Activated naive CD4-positive, alpha-beta T cell treated with anti-CD3 and anti-CD28 coated beads, Interleukin-2, amount 50 U/mL, for 16 hours (primary cell): ENCODE measurements around the gene NR5A2.

ENCODE experiments used
- DNase-seq: peaks from one replicate; pipeline ENCODE4 v3.0.0-alpha.2; 2020

Gene NR5A2

DNA sequence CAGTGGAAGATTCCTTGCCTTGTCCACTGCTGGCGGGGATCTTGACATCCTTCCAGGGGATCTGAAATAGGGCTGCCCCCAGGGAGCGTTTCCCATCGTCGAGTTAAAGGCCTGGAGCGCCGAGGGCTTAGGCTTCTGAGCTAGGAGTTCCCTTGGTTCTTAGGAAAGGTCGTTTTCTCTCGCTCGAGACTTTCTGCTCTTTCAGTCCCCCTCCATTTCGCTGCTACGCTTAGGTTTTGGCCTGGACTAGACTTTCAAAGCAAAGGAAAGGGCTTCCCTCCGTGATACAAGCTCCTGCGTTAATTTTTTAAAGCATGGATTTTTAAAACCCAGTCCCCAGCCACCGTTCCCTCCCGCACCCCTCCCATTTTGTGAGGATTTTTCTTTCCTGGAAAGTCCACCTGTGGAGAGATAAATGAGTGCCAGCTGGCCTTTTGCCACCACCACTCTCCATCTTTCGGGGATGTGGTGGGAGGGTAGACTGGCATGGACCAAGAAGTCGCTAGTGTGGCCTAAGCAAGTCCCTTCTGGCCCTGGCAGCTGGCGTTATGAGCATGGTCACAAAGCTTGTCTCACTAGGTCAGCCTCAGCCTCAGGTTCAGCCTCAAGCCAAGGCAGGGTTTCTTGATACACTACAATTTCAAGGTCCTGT is 9.2 kb downstream of the NR5A2 start:
- no peak for DNase-seq

DNA sequence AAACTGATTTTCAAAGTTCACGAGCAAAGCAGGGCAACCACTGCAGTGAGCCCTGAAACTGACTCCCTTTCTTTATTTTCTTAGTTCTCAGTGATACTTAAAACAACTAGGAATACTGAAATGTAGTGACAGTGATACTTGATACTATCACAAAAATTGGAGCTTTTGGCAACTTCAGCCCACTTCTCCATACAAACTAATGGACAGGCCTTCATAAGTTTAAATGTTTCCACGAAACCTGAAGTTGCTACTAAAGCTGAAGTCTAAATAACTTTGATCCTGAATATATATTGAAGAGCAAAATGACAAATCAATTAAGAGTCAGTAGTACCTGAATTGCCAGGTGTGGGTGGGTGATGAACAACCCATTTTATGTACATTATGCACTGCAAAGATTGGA is 10.0 kb downstream of the NR5A2 start:
- no peak for DNase-seq

DNA sequence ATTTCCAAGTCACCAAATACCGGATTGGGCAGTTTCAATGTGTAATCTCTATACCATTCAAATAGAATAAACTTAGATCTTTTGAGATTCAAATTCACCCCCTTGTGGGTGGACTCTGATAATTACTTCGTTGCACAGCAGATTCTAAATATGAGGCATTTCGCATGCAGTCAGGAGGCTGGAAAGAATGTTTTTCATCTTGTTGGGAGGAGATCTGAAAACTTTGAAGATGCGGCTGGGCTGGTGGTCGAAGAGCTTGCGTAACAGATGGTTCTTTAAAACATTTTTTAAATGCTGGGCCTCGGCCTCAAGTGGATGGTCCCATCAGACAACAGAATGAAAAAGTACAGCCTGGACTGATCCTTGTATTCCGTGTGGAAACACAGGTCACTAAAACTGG is 10.4 kb downstream of the NR5A2 start:
- no peak for DNase-seq

DNA sequence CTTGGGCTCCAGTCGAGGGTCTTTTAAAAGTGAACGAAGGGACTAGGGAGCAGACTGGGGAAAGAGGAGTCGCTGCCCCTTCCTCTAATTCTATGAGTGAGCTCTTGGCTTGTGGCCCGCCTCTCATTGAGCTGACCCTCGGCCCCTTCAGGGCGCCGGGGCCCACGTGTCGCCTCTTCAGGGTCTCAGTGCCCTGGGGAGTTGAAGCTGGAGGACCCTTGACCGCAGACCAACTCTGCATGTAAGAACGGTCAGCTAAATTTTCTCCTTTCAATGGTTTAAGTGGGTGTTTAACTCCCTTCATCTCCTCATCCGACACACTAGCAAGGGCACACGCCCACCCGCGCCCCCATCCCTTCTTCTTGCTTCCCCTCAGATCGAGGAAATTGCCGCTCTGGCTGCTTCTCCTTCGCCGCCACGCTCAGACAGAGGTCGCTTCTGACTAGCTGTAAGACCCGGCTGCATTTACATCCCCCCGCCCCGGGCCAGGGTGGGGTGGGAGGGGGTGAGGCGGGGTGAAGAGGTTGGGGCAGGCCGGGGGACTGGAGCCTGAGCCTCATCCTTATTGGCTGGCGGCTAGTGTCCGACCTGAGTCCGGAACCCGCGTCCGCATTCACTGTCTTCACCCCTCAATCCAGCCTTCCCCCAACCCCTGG is 10.9 kb downstream of the NR5A2 start:
- no peak for DNase-seq

DNA sequence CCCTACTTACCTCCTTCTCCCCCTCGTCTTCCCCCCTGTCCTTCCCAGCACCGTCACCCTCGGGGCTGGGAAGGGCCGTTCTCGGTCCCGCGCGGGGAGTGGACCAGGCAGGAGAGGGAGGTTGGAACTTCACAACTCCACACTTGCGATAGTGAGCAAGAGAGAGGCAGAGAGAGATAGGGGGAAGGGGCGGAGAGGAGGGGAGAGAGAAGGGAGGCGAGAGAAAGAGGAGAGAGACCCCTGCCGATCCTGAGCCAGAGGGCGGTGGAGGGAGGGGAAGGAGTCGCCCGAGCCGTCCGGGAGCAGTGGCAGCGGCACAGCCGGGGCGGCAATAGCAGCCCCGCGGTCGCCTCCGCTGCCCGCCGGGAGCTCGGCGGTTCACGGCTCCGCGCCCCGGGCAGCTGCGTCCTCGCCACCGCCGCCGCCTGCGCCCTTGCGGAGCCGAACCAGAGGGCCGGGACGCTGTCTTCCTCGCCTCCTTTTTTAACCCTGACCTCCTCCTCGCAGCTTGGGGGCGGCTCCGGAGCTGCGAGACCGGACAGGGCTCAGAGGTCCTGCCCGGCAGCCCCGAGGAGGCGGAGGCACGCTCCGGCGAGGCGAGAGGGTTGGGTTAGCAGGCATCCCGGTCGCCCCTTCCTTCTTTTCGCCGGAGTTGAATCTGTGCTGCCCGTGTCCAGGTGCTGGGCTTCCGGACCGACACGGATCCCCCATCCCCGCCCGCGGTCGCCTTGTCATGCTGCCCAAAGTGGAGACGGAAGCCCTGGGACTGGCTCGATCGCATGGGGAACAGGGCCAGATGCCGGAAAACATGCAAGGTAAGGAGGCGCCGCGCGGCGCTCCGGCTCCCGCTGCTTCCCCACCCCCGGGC is 11.7 kb downstream of the NR5A2 start:
- DNase-seq, result no peak

DNA sequence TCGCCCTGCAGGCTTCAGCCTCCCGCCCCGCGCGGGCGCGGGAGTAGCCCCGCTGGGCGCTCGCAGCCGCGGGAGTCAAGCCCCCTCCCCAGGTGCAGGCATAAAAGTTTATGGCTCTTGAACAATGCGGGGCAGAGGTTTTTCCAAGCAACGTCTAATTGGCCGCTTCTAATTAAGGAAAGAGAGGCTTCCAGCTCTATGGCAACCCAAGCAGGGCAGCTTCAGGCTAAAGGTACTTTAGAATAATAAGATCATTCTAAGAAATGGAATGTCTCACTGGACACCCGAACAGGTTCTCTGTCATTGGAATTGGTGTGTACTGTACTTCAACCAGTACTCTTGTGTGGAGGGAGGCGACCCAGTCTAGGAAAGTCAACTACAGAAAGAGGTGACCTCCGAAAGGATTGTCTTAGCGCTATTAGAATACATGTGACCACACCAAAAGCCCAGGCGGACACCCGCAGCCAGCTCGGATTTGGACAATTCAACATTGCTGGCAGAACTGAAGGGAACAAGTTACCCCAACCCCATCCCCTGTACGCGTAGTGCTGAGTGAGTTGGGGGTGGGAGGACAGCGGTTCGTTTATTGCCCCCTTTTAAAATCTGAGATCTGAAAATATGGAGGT is 12.5 kb downstream of the NR5A2 start:
- DNase-seq, result no peak

DNA sequence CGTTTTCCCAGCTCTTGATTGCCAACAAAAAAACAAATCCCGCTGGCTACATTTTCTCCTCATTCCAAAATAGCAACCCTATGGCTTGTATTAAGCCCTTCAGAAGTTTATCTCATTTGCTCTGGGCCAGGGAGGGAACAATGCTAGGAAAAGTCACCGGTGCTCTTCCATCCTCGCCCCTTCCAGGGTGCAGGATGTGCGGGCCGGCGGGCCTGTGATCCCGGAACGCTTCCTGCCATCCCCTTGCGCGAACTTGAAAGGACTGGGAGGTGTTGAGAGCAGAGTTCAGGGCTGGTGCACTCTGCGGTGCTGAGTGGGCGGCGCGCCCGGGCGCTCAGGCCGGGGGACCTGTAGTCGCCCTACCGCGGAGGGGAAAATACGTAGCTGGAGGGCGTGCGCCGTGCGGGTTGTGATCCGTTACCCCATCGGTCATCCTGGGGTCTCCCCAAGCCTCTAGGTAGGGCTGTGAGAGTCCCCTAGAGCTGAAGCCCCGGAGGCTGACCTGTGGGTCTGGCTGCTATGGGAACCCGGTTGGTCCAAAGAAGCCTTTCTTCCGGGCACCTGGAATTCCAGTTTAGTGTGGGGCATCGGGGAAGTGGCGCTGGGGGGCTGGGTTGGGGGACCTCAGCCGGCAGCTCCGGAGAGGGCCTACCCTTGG is 13.1 kb downstream of the NR5A2 start:
- DNase-seq, result no peak

DNA sequence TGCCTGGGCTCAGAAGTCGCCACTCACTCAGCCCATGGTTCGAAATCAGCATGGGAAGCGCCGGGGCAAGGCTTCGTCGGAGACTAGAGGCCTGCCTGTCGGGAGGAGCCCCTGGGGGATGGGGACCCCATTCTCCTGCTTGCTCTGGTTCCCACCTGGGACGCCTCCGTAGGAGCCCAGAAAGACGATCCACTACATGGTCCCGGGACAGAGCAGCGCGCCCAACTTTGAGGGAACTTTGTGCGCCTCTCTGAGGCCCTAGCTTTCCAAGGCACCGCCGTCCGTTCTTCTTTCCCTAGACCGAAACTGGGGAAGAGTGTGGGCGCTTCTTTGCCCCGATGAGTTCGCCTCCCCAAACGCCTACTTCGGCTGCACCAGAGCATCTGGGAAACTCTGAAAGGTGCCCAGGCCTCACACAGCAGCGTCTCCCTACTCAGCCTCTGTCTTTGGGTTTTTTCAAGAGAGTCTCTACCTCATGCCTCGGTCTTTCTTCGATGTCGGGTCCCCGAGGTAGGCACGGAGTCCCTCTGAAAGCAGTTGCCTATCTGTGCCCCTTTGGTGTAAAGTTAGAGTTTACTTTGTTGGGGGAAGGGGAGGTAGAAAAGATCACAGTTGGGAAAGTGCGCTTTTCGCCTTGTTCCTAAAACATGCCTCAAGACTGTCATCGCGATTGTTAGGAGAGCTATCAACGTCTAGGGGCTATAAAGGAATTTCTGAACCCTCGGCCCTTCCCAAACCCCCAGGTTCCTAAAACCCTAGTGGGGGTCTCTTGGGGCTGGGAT is 14.0 kb downstream of the NR5A2 start:
- no peak for DNase-seq

DNA sequence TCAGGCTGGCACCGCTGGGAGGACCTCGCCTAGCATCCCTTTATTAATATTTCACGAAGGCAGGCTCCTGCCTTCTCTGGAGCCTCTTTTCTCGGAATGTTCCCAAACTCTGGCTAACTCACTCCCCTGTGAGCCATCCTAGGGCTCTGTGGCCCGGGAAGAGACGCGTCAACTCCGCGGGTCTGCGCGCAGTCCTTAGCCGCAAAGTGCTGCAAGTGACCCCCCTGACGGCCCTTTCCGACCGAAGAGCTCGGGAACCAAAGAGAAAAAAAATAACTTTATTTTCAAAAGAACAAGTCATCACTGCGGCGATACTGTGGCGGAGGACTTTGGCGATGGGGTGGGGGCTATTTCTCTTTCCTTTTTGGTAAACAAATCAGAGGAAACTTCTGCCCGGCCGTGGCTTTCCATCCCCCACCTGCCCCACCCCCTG is 14.6 kb downstream of the NR5A2 start:
- DNase-seq, result no peak

DNA sequence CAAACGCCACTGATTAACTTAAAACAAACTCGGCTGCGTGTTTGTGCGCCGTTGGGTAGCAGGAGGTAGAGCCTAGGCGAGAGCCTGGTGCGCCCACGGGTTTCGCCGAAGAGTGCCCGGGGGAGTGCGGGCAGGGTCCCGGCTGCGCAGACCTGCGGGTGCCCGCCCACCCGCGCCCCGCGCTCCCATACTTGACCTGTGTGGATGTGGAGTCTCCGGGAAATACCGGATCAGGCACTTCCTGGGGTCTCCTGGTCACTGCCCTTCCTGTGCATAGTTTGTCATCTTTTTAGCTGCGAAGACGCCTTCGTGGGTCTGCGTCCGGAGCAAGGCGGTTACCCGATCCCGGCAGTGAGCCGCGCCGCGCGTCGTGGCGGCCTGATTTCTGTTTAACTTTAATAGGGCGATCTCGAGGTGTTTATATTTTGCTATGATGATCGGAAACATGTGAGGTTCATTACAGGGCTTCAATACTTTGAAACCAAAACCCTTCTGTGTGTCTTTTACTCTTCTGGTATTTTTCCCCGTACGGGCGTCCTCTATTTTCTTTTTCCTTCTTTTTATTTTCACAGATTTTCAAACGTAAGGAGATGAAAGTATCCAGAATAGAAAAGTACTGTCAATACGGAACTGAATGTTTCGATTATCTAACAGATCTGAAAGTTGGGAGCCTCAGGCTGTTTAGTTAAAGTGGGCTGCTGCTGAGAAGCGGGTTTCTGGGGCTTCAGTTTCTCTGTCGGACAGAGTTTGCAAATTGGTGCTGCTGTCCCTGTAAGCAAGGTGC is 15.2 kb downstream of the NR5A2 start:
- DNase-seq, result no peak

DNA sequence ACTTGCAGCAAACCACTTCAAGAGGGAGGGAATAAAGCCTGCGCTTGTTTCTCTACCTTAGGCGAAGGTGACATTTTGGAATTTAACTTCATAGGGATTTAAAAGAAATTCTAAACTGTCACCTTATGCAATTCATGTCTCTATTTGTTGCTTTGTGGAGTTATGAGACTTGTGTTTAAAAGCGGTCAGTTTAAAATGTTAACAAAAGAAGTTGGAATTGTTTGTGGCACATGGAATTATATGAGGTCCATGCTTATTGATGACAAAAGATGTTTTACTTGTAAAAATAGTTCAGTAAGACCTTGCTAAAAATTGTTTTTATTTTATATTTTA is 15.8 kb downstream of the NR5A2 start:
- no peak for DNase-seq

DNA sequence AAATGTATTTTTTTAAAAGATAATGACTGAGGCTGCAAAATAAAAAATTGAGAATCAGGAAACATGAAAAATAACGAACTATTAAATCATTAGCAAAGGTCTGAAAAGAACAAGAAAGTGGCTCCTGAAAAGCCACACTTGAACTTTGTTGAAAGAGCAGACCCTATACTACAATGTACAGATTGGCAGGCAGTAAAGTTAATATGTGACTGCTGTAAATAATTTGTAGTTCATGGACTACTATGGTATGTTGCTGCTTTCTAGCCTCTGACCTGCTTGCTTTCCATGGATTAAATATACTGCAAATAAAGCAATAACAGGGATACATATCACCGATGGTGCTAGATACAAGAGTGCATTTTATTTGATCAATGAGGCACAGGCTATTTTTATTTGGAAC is 18.6 kb downstream of the NR5A2 start:
- no peak for DNase-seq

DNA sequence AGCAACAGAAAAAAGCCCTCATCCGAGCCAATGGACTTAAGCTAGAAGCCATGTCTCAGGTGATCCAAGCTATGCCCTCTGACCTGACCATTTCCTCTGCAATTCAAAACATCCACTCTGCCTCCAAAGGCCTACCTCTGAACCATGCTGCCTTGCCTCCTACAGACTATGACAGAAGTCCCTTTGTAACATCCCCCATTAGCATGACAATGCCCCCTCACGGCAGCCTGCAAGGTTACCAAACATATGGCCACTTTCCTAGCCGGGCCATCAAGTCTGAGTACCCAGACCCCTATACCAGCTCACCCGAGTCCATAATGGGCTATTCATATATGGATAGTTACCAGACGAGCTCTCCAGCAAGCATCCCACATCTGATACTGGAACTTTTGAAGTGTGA is 20.7 kb downstream of the NR5A2 start:
- DNase-seq, result no peak

DNA sequence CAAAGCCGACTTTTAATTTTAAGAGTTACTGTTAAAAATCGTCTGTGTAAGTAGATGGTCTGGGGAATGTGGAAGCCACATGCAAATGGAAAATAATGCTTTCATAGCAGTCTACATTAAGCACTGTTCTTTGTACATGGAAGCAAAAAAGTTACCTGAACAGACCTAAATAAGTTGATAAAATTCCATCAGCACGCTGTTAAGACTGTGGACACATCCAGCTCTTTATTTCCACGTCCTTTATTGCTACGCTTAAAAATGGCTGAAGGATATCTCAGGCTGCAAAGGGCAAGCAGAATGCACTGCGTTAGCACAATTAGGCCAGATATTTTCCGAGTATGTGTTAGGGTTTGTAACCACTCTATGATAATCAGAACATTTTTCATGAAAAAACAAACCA is 22.3 kb downstream of the NR5A2 start:
- DNase-seq, result no peak

DNA sequence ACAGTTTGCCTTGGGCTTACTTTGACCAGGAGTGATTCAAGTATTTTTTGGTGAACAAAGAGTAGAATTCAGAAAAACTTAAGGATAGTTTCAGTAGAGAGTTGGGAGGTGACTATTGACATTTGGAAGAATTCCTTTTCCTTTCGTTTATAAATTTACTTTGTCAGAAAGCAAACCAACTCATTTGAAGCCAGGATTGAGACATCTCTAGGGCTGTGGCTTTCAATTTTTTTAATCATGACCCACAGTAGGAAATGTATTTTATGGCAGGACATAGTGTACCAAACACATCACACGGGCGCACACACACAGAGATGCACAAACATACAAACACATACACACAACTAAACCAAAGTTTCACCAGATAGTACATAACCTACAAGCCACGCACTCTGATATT is 24.1 kb downstream of the NR5A2 start:
- no peak for DNase-seq

DNA sequence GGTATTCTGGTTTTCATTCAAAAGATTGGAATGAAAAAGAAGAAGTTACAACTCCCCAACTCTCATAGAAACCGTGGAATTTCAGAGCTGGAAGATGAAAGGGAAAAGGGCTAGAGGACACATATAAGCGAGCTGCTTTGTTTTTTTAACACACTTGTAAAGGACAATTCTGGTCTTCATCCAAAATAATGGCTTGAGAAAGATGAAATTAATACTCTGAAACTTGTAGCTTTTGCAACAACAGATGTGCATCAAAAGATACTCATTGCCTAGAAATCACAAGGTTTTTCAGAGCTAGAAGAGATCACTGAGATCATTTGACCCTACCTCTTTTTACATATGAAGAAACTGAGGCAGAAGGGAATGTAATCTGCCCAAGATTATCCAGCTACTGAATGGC is 25.6 kb downstream of the NR5A2 start:
- no peak for DNase-seq

DNA sequence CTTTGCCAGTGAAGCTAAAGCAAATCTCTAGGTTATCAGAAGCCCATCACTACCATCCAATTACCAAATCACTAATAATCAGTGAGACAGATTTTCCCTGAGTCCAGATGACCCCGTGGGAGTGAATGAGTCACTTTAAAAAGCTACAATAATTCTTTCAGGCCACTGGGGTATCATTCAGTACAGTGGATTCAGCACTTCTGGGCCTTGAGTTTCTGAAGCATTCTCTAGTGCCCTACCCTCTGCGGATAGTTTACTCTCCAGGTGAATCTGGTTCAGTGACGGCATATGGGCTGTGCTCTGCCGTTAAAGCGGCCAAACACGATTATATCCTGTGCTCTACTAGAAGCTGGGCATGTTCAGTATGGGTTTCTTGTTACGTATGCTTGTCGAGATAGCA is 26.1 kb downstream of the NR5A2 start:
- no peak for DNase-seq

DNA sequence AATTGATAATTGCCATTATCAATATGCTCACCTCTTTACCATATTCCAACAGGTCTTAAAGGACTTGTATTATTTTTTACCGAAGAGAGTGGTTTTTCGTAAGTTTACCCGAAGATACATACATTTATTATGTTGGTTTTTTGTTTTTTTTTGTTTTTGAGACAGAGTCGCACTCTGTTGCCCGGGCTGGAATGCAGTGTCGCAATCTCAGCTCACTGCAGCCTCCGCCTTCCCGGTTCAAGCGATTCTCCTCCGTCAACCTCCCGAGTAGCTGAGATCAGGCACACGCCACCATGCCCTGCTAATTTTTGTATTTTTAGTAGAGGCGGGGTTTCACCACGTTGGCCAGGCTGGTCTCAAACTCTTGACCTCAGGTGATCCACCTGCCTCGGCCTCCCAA is 30.8 kb downstream of the NR5A2 start:
- DNase-seq, result no peak

DNA sequence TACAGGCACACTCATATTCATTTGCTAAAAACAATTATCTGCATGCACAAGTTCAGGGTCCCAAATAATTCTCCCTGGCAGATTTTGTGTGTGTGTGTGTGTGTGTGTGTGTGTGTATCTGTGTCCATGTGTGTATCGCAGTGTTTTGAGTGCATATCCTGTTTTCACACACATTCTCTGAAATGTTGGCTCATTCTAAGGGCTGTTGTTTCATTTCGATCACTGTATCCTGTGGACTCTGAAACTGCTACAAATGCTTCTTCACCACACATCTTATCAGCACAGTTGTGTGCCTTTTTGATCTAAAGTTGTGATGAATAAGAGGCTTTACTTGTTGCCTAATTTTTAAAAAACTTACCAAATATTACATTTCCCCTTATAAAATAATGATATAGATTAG is 34.6 kb downstream of the NR5A2 start:
- DNase-seq, result no peak

DNA sequence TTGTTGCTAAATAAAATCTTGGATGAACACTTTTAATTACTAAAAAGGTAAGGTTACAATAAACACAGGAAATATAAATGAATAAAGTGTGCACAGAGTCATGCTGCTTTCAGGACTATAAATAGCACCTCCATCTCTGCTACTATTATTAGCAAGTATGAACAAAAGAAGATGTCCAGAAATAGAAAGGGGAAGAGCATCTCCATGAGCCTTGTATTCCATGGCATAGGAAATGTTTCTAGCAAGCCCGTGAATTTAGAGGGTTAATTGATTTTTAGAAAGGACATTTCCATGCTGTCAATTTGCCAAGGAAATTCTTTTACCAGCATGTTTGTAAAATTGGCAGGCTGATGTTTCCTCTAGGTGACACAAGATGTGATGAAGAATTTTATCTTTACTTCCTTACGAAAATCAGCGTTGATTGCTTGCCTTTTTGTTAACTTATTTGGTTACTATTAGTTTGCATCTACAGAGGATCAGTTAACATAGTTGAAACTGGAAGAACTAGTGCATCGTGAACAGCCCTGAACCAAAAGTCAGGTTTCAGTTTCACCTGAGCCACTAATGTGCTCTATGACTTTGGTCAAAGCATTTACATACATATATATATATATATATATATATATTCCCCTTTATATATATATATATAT is 45.3 kb downstream of the NR5A2 start:
- DNase-seq, result no peak

DNA sequence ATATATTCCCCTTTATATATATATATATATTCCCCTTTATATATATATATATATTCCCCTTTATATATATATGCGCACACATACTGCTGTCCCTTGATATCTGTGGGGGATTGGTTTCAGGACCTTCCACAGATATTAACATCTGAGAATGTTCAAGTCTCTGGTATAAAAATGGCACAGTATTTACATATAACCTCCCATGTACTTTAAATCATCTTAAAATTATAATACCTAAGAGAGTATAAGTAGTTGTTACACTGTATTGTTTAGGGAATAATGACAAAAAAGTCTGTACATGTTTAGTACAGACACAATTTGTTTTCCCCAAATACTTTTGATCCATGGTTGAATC is 45.8 kb downstream of the NR5A2 start:
- DNase-seq, result no peak
